Kidney glomerular epithelial cell (primary cell): ENCODE results near the gene INPP4A.
A peak's percentile ranks its signal among the peaks of the same experiment; 100 is the strongest.

Experiments
- DNase-seq: peaks from one replicate; lab custom pipeline; 2025; lab: John Stamatoyannopoulos, UW

Gene INPP4A

DNA sequence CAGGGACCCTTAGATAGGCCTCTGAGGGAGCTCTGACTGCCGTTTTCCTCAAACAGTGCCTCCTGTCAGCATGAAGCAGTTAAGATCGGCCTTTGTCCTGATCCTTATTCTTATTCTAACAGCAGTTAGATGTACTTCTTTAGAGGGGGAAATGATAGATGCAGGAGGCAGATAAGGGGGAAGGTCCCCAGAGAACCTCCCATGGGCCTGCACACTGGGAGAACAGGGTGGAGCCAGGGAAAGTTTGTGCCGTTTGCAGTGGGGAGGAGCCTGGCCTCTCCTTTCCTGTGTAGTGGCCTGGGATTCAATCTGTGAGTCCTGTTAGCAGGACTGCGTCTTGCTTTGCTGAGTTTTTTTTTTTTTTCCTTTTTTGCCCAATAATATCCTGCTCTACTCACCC, 7.9 kb upstream of the INPP4A start:
- no peak for DNase-seq

DNA sequence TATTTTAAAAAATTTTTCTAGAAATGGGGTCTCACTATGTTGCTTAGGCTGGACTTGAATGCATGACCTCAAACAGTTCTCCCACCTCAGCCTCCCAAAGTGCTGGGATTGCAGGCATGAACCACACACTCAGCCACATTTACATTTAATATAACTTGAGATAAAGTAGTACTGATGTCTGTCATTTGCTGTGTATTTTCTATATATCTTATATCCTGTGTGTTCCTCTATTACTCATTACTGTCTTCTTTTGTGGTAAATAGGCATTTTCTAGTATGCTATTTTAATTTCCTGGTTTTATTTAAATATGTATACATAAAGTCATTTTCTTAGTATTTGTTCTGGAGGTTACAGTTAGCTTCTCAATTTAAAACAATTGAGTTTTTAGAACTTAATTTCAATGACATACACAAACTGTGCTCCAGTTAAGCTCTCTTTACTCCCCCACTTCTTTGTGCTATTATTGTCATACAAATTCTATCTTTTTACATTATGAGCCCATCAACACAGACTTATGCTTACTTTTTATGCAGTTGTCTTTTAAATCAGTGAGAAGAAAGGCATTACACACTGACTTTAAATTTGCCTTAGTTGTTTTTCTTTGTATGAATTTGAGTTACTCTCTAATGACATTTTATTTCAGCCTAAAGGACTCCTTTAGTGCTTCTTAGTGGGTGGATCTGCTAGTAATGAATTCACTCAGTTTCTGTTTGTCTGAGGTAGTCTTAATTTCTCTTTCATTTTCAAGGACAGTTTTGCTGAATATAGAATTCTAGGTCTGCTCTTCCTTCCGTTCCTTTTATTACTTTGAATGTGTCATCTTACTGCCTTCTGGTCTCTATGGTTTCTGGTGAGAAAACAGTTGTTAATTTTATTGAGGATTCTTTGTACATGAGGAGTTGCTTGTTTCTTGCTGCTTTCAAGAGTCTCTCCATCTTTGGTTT, 6.2 kb upstream of the INPP4A start:
- DNase-seq = no peak

DNA sequence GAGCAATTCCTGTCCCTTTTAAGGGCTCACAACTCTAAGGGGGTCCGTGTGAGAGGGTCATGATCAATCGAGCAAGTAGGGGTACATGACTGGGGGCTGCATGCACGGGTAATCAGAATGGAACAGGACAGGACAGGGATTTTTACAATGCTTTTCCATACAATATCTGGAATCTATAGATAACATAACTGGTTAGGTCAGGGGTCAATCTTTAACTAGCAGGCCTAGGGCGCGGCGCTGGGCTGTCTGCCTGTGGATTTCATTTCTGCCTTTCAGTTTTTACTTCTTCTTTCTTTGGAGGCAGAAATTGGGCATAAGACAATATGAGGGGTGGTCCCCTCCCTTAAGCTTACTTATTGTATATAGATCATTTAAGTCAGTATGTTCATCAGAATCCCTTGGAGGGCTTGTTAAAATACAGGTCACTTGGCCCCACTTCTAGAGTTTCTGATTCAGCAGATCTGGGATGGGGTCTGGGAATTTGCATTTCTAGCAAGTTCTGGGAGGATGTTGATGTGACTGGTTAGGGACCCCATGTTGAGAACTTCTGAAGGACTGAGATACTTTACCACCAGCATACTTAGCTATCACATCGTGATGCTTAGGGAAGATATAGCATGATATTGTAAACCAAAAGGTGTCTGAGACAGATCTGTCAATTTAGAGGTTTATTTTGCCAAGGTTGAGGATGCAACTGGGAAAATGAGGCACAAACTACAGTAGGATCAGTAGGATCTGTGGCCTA, 2.8 kb upstream of the INPP4A start:
- no peak for DNase-seq

DNA sequence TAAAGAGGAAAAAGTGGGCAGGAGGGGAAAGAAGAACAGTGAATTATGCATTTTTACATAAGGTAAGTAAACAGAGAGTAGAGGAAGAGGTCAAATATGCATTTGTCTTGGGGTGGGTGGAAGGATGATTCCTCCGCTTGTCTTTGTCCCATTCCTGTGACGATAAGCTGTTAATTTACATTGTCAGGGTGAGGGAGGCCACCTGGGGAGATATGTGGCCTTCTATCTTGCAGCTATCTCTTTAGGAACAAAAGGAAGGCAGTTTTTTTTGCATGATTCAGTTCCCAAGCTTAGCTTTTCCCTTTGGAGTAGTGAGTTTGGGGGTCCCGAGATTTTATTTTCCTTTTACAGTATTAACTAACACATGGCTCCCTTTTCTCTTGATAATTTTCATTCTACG, 2.2 kb upstream of the INPP4A start:
- no peak for DNase-seq

DNA sequence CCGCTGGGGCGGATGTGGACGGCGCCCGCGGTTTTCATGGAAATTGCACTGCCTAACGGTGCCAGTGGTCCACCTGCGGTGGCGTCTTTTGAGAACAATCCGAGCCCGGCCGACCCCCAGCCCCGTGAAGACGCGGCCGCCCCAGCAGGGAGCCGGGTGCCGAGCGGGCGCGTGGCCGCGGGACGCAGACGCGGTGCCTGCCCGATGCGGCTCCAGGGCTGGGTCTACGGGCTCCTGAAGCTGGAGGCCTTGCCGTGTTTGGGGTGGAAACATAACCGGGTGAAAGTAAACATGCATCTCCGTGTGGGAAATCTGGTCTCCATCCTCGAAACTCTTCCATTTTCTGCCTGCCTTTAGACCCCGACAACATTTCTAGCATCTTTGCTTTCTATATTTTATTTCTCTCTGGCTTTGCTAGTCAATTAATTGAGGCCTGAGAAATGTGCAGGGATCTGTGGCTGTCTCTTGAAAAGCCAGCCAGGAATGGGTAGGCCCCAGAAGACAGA, 572 bp downstream of the INPP4A start:
- DNase-seq = no peak

DNA sequence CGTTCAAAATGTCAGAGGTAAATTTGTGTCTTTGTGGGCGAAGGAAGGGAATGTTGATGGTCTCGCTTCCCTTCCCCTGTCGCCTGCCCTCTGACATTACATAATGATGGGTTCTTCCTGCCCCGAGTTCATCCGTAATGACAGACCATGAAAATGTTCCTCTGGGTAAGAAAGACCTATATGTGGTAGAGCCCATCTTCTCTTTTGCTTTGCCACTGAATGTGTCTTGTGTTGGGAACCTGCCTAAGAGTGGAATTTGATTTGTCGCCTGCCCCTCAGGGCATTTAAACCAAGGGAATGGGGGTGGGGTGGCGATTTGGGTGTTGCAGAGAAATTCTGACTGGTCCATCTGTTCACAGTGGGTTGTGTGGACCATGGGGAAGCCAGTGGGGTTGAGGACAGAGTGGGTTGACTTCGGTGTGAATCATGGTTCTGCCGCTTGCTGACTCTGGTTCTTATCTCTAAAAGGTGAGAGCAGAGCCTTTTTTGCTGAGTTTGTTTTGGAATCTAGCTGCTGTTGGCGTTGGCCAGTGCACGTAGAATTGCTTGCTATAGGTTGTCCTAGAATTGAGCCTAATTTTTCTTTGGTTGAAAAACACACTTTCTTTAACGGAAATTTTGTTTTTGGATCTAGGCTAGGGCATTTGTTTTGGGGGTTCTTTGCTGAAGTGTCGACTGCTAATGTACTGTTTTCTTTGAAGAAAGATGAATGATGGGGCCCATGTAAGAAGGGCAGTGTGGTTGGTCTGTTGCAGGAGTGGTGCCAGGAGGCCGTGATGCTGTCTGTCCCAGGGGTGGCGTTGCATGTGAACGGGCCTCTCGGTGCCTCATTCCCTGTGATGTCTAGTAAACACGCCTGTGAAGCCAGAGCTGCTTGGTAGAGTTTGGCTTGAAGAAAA, 1.3 kb downstream of the INPP4A start:
- DNase-seq = no peak

DNA sequence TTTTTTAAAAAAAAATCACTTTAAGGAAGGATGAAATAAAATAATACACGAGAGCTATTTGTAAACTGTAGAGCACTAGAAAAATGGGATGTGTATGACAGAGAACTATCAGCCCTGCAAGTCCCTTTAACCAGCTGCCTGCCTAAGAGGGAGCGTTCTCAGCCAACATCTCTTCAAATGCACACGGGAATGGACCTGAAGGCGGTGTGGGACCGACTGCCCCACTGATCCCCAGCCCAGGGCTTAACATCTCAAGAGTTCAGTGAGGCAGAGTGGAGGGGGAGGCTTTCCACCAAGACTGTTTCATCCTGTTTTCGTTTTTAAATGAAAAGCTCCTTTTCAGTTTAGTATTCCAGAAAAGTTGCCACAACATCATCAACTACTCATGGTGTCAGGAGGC, 2.2 kb downstream of the INPP4A start:
- DNase-seq = no peak

DNA sequence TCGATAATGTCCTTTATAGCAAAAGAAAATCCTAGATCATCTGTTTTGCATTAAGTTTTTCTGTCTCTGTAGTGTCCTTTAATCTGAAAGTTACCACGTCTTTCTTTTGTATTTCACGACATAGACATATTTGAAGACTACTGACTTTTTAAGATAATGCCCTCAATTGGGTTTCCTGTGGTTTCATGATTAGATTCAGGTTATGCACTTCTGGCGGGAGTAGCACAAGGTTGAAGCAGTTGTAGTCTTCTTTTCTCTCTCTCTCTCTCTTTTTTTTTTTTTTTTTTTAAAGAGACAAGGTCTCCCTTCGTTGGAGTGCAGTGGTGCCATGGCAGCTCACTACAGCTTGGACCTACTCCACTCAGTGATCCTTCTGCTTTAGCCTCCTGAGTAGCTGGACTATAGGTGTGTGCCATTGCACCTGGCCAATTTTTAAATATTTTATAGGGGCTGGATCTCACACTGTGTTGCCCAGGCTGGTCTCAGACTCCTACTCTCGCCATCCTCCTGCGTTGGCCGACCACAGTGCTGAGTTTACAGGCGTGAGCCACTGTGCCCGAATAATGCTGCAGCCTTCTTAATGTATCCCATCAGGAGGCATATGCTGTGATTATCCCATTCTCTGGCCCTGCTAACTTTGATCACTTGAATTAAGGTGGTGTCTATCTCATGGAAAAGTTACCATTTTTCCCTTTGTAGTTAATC, 3.9 kb downstream of the INPP4A start:
- no peak for DNase-seq

DNA sequence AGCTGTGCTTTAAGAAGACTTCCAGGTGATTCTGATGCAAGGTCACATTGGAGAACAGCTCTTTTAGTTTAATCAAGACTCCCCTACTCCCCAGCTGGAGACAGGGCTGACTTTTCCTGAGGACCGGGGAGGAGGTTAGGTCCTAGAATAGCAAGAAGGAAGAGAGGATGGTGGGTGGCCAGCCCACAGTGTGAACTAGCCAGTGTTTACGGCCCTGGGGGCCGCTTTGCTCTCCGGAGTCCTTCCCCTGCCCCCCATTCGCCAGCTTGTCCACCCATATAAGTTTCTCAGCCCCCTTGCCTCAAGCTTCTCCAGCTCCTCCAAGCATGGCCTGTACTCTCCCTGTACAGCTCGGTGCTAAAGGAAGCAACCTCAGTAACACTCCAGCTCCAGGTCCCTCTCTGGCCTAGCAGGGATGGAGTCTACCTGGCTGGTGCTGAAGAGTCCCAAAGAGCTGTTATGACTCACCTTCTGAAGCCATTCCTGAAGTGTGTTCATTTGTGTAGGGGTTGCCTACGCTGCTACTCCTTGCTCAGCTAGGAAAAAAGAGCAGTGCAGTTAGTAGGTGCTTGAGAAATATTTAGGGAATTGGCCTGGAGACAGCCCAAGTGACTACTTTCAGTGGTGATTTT, 7.9 kb downstream of the INPP4A start:
- no peak for DNase-seq

DNA sequence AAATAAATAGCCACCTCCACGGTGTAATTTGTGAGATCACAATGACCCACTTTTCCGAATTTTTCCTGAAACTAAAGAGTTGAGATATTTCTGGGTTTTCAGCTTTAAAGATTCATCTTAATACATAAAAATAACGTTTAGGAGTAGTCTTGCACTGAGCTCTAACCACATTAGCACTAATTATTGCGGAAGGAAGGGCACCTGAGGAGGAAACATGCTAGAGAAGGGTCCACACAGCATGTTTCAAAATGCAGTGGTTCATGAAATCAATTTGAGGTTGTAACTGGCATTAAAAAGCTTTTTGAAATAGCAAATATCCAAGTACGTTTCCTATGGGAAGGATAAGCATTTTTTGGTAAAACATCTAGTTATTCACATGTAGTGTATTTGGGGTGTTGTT, 8.4 kb downstream of the INPP4A start:
- DNase-seq = no peak

DNA sequence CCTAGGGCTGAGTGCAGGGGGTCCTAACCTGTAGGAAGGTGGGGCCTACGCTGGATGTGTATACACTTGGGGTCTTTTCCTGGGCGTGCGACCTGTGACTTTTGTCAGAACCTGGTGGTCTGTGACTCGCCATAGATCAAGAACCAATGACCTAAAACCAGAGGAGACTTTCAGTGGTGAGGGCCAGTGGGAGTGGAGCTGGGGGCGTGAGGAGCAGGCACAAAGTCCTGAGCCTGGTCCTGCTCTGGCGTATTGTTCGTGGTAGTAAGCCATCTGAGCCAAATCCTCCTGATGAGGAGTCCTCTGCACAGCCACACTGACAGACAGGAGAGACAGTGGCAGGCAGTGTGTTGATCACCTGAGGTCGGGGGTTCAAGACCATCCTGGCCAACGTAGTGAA, 8.9 kb downstream of the INPP4A start:
- DNase-seq = no peak

DNA sequence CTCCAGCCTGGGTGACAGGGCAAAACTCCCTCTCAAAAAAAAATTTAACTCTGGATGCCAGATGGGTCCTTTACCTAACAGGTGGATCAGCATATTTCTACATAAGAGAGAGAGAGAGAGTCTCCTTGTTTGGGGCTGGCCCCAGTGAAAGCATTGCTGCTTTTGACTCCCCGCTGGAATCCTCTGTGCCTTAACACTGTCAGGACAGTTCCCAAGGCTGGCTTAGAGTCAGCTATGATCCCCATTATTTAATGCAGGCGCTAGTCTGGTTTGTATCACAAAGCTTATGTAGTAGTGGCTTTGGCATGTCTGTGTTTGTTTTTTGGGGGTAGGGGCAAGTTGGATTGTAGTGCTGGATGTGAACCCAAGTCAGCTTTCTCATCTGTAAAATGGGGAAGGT, 9.4 kb downstream of the INPP4A start:
- DNase-seq = no peak

DNA sequence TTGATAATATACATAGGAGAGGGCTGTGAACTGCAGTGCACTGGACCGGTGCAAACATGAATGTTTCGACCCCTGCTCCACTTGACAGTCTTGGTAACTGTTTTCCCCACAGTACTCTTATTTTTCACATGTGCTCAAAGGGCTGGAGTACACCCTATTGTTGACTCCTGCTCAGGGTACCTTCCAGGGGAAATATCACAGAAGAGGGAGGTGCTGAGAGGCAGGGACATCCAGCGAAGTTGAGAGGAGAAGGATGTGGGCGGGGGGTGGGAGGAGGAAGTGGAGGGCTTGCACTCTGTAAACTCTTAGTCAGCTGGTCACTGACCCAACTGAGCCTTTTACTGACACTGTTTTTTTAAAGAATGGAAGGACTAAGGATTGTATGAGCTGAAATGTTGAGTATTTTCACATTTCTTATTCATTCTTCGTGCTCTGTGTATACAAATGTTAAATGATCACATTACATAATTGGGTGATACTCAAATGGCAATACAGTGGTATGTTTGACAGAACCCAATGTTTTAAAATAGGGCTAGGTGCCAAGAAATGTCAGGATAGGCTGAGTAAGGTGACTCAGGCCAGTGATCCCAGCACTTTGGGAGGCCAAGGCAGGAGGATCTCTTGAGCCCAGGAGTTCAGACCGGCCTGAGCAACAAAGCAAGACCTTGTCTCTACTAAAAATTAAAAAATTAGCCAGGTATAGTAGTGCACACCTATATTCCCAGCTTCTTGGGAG, 10.0 kb downstream of the INPP4A start:
- peak; percentile 11 for DNase-seq

DNA sequence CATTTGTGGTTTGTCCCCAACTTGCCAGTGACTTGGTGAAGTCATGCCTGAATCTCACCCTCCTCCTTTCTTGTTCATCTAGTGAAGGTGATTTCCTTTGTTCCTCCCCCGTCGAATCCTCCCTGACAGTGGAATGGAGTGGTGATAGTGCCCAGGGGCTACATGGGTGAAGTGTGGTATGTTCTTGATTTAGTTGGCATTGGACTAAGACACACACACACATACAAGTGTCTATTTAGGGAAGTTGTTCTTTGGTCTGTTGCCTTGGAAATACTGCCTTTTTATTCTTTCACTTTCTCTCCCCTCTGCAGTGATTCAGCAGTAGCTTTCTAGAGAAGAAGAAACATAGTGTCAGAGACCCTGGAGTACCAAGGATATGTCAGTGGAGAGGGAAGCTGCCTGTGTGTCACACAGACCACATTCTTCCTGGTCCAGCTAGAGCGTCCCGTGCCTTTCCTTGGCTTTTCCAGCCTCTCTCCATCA, 10.9 kb downstream of the INPP4A start:
- peak; percentile 6 for DNase-seq

DNA sequence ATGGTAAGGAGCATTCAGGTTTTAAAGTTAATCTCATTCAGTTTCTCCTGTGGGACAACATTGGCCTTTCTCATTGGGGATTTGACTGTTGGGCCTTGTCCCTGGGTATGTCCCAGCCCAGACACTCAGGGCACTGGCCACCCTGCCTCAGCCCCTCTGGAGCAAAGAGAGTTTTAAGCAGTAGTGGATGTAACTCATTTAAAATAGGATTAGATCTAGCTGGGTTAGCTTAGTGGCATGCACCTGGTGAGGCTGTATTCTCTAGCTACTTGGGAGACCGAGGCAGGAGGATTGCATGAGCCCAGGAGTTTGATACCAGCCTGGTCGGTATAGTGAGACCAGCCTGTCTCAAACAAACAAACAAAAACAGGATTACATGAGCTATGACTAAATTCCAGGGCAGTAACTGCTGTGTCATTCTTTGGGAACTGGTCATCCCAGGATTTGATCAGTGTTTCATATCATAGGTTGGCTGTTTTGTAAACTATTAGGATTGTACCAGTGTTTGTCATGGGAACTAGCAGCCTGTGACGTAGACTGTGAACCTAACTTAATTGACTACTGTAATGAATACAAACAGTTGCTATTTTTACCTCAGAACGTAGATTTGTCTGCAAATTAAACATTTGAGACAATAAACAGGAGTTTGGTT, 12.5 kb downstream of the INPP4A start:
- peak; percentile 49 for DNase-seq

DNA sequence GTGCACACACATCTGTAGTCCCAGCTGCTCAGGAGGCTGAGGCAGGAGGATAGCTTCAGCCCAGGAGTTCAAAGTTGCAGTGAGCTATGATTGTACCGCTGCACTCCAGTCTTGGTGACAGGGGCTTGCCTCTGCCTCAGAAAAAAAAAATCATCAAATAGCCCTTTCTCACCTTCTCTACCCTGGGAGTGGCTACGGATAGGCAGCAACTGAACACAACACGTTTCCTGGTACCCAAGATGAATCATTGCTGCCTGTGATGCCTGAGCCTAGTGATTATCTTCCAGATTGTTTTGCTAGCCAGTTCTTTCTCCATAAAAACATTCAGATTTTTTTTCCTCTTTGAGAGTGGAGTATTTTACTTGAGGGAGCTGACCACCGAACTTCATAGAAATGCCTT, 13.5 kb downstream of the INPP4A start:
- no peak for DNase-seq

DNA sequence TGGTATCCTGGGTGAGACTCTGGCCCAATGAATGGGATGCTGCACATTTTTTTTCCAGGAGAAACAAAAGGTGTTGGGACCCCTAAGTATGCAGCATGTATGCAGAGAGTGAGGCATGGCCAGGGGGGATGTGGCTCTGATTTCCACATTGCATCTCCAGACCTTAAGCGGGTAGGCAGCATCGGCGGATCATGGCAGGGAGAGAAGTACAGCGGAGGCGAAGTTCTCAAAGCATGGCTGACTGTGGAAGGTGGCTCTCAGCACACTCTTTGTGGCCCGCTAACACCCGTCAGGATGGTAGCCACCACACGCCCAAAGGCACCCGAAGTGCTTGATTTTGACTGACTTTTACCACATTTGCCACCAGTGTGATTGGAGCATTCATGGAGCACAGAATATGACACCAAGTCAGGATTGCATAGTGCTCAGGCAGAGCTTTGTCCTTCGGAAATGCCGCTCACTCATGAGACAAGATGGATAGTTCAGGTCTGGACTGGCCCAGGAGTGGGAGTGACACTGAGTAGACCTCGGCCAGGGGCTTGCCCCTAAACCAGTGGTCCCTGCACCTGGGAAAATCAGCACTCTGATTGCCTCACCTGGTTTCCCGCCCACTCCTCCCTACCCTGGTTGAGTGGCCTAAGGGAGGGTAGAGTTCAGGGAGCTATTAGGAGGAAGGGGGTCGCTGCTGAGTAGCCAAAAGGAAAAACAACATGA, 14.2 kb downstream of the INPP4A start:
- DNase-seq = no peak

DNA sequence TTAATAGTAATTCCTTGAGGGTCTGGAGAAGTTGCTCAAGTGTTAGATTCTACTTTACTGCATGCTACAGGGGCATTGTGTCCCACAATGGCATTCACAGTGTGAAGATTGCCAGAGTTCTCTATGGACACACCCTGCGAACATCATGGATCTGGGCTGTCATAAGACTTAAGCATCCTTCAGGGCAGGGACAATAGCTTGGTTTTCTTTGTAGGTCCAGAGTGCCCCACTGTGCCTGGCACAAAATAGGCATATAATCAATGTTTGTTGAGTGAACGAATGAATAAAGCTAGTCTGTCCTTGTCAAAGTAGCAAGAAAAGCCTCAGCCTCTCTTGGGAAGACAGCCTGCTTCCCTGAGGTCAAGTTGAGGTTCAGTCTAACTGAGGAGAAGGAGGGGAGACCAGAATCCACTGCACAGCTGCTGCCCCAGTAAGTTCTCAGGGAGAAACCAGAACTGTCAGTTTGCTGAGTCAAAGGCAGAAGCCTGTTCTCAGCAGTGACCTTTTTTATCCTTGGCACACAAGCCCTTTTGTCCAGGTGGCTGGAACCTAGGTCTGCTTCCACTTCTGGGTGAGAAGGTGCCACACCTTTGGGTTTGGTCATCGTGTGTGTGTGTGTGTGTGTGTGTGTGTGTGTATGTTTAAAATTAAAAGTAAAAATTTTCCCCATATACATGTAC, 15.0 kb downstream of the INPP4A start:
- DNase-seq = no peak
